NCI-H1694 treated with DMSO at 0.1 percent for 48 hours (cell line): ENCODE measurements around the gene CRTC1.

Experiments used
- DNase-seq: peaks from one replicate; lab custom pipeline; 2025; lab: John Stamatoyannopoulos, UW

Gene CRTC1

GRCh38 chr19:18683109-18683957 lies at the start of gene CRTC1:
TSS of gene CRTC1 (plus strand) at chr19:18683680. CDS start at chr19:18683703, 23 bp downstream.
- DNase-seq: peak; percentile 48

GRCh38 chr19:18634612-18635297 lies 48.7 kb upstream of the CRTC1 start:
- peak; percentile 53 for DNase-seq

GRCh38 chr19:18635831-18636182 lies 47.7 kb upstream of the CRTC1 start:
- no peak for DNase-seq

- peak; percentile 91 for DNase-seq
Measured at GRCh38 chr19:18636183-18636968, 47.1 kb upstream of the CRTC1 start.

- DNase-seq: no peak
Measured at GRCh38 chr19:18636969-18637629, 46.4 kb upstream of the CRTC1 start, which contains the start of gene KLHL26. TSS of gene KLHL26 (plus strand) at chr19:18637028. CDS start at chr19:18637055, 27 bp downstream.

GRCh38 chr19:18637673-18638630 lies 45.5 kb upstream of the CRTC1 start:
- no peak for DNase-seq

GRCh38 chr19:18639706-18640243 lies 43.7 kb upstream of the CRTC1 start:
- no peak for DNase-seq

- DNase-seq: no peak
Measured at GRCh38 chr19:18644196-18645034, 39.1 kb upstream of the CRTC1 start.

DNA sequence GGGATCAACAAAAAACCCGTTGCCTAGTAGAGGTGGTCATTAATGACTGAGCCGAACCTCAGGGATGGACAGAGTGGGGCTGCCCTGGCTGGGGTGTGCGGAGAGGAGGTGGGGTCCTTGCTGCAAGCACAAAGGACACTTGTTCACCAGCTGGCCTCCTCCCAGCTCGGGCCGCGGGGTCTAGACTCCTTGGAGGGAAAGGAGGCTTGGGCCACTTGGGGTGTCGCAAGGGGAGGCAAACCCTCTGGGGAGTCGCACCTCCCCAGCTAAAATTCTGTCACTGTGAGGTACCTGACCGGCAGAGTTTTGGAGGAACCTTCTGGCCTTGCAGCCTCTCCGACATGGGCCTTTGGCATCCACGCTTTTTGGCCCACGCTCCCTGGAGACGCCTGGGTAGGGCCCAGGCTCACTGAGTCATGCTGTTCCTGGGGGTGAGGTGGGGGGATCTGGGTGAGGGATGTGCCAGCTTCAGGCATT lies 38.4 kb upstream of the CRTC1 start:
- DNase-seq: no peak

- DNase-seq: no peak
Measured at GRCh38 chr19:18646535-18647370, 36.7 kb upstream of the CRTC1 start.

DNA sequence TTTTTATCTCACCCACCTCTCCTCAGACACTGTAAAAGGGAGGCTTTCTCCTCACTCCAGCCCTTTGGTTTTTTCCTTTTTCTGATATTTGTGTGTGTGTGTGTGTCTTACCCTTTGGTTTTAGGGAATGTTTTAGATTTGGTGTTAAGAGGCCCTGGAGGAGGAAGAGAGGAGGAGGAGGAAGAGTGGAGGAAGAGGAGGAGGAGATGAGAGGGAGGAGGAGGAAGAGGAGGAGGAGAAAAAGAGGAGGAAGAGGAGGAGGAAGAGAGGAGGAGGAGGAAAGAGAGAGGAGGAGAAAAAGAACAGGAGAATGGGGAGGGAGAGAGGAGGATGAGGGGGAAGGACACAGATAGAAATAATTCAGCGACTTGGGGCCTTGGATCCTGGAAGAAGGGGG lies 36.1 kb upstream of the CRTC1 start:
- no peak for DNase-seq

GRCh38 chr19:18647807-18648206 lies 35.7 kb upstream of the CRTC1 start:
- no peak for DNase-seq

DNA sequence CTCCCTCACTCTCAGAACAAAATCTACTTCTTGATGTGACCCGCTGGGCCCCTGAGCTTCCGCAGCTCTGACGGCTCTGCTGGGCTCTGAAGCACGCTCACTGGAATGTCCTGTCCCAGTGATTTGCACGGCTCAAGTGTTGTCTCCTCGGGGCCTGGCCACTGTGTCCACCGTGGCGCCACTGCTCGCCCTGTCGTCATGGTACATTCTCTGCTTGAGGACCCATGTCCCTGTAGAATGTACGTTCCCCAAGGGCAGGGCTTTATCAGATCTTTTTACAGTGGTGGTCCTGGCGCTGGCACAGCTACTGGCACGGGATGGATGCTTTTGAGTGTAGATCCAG lies 34.5 kb upstream of the CRTC1 start:
- no peak for DNase-seq

GRCh38 chr19:18649371-18650020 lies 34.0 kb upstream of the CRTC1 start:
- DNase-seq: no peak

DNA sequence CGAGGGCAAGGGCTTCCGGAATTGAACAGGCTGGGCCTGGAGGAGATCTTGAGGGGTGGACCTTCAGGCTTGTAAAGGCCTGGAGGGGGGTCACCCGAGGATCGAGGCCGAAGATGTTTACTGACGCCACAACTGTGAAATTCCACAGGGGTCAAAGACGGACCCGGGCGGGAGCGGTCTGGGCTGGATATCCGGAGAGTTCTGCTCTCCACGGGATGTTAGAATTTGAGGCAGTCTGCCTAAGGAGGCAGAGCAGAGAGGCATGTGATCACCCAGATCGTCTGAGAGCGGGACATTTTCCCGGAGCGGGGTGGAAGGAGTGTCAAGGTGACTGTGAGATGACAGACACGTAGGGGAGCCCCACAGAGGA lies 33.5 kb upstream of the CRTC1 start:
- no peak for DNase-seq

GRCh38 chr19:18650468-18651041 lies 32.9 kb upstream of the CRTC1 start:
- DNase-seq: no peak

DNA sequence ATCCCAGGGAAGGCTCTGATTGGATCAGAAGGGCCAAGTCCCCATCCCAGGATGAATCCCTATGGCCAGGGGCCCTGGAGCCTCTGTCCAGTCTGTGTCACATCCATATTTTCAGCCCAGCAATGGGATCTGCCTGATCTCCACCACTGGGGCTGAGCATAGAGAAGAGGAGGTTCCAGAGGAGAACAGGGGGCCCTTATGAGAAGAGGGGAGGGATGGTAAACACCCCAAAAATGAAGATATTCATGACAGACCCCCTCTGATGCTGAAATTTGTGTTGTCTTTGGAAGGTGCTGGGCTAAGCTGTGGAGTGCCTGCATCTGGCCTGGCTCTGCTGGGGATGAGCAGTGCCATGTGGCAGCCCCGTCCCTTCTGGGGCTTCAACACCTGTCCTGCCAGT lies 32.2 kb upstream of the CRTC1 start:
- DNase-seq: no peak

GRCh38 chr19:18651733-18652132 lies 31.7 kb upstream of the CRTC1 start:
- peak; percentile 57 for DNase-seq
